DND-41 (cell line): ENCODE data around the gene COL20A1.

Source experiments
- CTCF ChIP-seq: IDR thresholded peaks from 2 replicates; pipeline ENCODE4 v1.5.1; 2012; ENCODE audit warnings: borderline replicate concordance, low read length, moderate library complexity, mild to moderate bottlenecking; ENCODE audit not compliant: poor library complexity, severe bottlenecking; ENCODE audit errors: extremely low read depth
- EZH2 ChIP-seq: IDR thresholded peaks from 3 replicates; pipeline ENCODE4 v1.6.1; 2012; ENCODE audit warnings: borderline replicate concordance, low read depth, mild to moderate bottlenecking, moderate library complexity, low read length, inconsistent platforms; ENCODE audit not compliant: severe bottlenecking

GRCh38 chr20:63243604-63244247, 49.3 kb upstream of the COL20A1 start:
- TF ChIP-seq CTCF = no peak
- TF ChIP-seq EZH2 = no peak
